ENCODE data around the gene CHAC1. TPM values are rescaled to one million over a fixed set of nuclear protein-coding genes. Genes with fewer than 3 reads are reported as not detected.
A peak's percentile ranks its signal among the peaks of the same experiment; 100 is the strongest.

Gene CHAC1
- total RNA-seq, 1 donor from 2014 or later = 25.3 TPM

- Histone ChIP-seq H3K4me1 (peaks cover 47% of the 10 kb centered on the region), H3K9me3 (no peaks in the 10 kb centered on the region), H3K27ac (peak overlapping the region; percentile 90), H3K36me3 (peaks cover 0 to 8% of the 10 kb centered on the region in 2 donors), H3K27me3 (no peaks in the 10 kb centered on the region), H3K4me3 (no peak overlapping the region)
- intact Hi-C loops (cut with DNase I) = loop anchor here (10.0 kb wide), 1 partner anchor 207 kb away; the partner anchor contains the start of gene INO80
- no peak for DNase-seq (ENCODE audit: extremely low spot score in 2 of 2)
- no peak for TF ChIP-seq POLR2A (IDR thresholded peaks at IDR 0.05)
- no peak for TF ChIP-seq POLR2AphosphoS5 (IDR thresholded peaks at IDR 0.05; ENCODE audit: insufficient read depth in 1 of 2, low read depth in 1 of 2)
- TF ChIP-seq CTCF (IDR thresholded peaks at IDR 0.05) = no peak
Observed at GRCh38 chr15:40908095-40908494, 45.2 kb upstream of the CHAC1 start.

- intact Hi-C loops (cut with DNase I) = loop anchor here (10.0 kb wide), 1 partner anchor 205 kb away; the partner anchor contains the start of gene INO80
- no peak for DNase-seq (ENCODE audit: extremely low spot score in 2 of 2)
- Histone ChIP-seq H3K36me3 (no peaks in the 10 kb centered on the region), H3K4me1 (peaks cover 33% of the 10 kb centered on the region), H3K27me3 (no peaks in the 10 kb centered on the region), H3K9me3 (no peaks in the 10 kb centered on the region), H3K27ac (peak overlapping the region; percentile 54), H3K4me3 (no peak overlapping the region)
- TF ChIP-seq CTCF (IDR thresholded peaks at IDR 0.05) (no peak), POLR2A (IDR thresholded peaks at IDR 0.05) (no peak), POLR2AphosphoS5 (IDR thresholded peaks at IDR 0.05; ENCODE audit: insufficient read depth in 1 of 2, low read depth in 1 of 2) (peak in 1 of 2 donors; percentile 52)
Observed at GRCh38 chr15:40909662-40910630, 43.3 kb upstream of the CHAC1 start.

- peaks cover 26% of the 10 kb centered on the region for H3K4me1 ChIP-seq
- no peaks in the 10 kb centered on the region for H3K27me3 ChIP-seq
- peak overlapping the region; percentile 2 for H3K27ac ChIP-seq
- H3K36me3 ChIP-seq = no peaks in the 10 kb centered on the region
- no peaks in the 10 kb centered on the region for H3K9me3 ChIP-seq
- H3K4me3 ChIP-seq = no peak overlapping the region
- DNase-seq (ENCODE audit: extremely low spot score in 2 of 2) = no peak
- intact Hi-C loops (cut with DNase I) = no loop called here
- TF ChIP-seq CTCF (IDR thresholded peaks at IDR 0.05) (no peak), POLR2A (IDR thresholded peaks at IDR 0.05) (no peak), POLR2AphosphoS5 (IDR thresholded peaks at IDR 0.05; ENCODE audit: insufficient read depth in 1 of 2, low read depth in 1 of 2) (no peak)
Observed at GRCh38 chr15:40911141-40911540, 42.1 kb upstream of the CHAC1 start.

- Histone ChIP-seq H3K4me1 (peaks cover 20% of the 10 kb centered on the region), H3K27me3 (no peaks in the 10 kb centered on the region), H3K4me3 (no peak overlapping the region), H3K36me3 (no peaks in the 10 kb centered on the region), H3K27ac (no peak overlapping the region), H3K9me3 (no peaks in the 10 kb centered on the region)
- intact Hi-C loops (cut with DNase I) = no loop called here
- no peak for DNase-seq (ENCODE audit: extremely low spot score in 2 of 2)
- TF ChIP-seq POLR2A (IDR thresholded peaks at IDR 0.05) (no peak), CTCF (IDR thresholded peaks at IDR 0.05) (no peak), POLR2AphosphoS5 (IDR thresholded peaks at IDR 0.05; ENCODE audit: insufficient read depth in 1 of 2, low read depth in 1 of 2) (no peak)
Observed at GRCh38 chr15:40911693-40912092, 41.6 kb upstream of the CHAC1 start.

- H3K4me3 ChIP-seq = no peak overlapping the region
- no peaks in the 10 kb centered on the region for H3K9me3 ChIP-seq
- H3K36me3 ChIP-seq = no peaks in the 10 kb centered on the region
- no peaks in the 10 kb centered on the region for H3K27me3 ChIP-seq
- peaks cover 13% of the 10 kb centered on the region for H3K4me1 ChIP-seq
- DNase-seq (ENCODE audit: extremely low spot score in 2 of 2) = no peak
- no peak overlapping the region for H3K27ac ChIP-seq
- no peak for TF ChIP-seq POLR2A (IDR thresholded peaks at IDR 0.05)
- TF ChIP-seq POLR2AphosphoS5 (IDR thresholded peaks at IDR 0.05; ENCODE audit: insufficient read depth in 1 of 2, low read depth in 1 of 2) = no peak
- TF ChIP-seq CTCF (IDR thresholded peaks at IDR 0.05) = no peak
- intact Hi-C loops (cut with DNase I) = no loop called here
Observed at GRCh38 chr15:40912478-40912877, 40.8 kb upstream of the CHAC1 start.
